ENCODE measurements around the gene EXO1.

The EXO1 gene

DNA sequence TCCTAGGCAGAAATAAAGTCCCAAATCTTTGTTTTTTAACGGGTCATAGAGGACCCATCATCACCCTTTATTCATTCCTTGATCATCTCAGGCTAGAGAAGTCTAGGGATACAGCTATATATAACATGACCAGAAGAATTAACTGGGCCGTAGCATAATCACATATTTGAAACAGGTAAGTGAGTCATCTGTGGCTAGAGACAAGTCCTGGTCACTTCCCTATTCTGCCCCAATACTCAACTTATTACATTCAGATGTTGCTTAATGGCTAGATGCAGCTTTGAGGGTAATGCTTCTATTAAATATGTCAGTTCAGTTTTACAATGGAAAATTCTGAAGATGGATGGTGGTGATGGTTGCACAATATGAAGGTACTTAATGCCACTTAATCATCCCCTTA is 47.0 kb downstream of the EXO1 start:
- no peak for DNase-seq

DNA sequence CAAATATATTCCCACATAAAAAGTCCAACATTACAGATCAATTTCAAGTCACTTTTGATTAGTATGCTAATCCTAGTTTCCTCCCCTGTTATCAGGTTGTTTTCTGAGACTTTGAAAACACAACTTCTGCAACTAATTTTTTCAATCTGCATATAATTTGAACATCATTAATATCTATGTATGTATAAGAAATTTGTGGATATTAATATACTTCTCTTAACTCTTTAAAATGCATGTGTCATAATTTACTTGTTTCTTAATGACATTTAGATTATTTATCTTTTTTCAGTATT is 48.6 kb downstream of the EXO1 start:
- DNase-seq, result no peak

DNA sequence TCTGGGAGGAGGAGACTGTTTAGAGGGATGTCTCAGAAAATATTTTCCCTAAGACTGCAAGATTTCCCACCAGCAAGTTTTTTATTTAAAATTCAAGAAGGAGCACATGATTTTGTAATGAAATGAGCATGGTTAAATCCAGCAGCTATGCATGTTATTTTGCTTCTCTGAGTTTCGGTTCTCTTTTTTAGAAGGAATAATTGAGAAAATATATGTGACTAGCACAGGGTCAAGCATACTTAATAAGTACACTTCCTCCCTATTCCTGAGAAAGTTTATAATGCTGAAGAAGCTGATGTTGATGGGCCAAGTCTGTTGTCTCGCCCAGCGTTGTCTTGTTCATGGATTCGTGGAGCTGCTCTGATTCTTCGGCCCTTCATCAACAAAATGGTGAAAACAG is 51.2 kb downstream of the EXO1 start:
- DNase-seq, result no peak

DNA sequence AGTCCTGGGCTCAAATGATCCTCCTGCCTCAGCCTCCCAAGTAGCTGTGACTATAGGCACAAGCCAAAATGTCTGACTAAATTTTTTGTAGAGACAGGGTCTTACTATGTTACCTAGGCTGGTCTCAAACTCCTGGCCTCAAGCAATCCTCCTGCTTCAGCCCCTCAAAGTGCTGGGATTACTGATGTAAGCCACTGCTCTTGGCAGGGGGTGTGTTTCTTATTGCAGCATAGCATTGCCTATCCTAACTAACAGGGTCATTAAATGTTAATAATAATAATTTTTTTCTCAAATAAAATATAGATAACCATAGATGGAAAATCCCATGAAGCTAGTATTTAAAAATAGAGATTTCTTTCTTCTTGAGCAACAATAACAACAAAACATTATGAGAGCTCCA is 52.4 kb downstream of the EXO1 start:
- no peak for DNase-seq

DNA sequence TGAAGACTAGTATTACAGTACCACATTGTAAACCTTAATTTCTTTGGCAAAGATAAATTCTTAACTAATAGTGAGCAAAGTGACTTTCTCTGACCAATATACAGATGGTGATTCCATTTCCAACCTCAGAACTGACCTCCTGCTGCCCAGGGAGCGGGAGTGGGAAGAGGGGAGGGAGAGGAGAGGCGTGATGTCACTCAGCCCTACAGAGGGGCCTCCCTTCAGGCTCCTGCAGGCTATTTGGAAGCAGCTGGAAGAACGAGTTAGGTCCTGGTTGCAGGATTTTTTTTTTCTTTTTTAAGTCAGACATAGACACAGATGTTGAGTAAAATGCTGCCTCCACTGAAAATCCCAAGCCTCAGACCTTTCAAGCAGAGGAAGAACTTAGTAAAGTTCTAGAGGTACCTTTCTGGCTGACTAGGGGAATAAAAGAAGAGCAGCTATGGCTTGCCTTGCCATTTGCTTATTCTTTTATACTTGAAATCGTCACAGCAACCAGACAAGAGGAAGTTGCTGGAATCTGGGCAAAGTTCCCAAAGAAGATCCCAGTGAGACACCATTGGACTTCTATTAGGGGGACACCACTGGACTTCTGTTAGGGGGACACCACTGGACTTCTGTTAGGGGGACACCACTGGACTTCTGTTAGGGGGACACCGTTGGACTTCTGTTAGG is 54.5 kb downstream of the EXO1 start:
- DNase-seq, result peak; percentile 39

DNA sequence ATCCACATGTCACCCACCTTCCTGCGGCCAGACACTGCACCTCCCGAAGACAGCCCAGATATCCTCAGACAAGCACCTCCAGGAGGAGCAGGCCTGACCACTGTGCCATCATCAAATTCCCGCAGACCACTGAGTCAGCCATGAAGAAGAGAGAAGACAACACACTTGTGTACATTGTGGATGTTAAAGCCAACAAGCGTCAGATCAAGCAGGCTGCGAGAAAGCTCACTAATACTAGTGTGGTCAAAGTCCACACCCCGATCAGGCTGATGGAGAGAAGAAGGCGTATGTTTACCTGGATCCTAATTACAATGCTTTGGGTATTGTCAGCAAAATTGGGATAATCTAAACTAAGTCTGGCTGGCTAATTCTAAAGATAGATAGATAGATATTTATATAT is 68.2 kb downstream of the EXO1 start:
- no peak for DNase-seq

DNA sequence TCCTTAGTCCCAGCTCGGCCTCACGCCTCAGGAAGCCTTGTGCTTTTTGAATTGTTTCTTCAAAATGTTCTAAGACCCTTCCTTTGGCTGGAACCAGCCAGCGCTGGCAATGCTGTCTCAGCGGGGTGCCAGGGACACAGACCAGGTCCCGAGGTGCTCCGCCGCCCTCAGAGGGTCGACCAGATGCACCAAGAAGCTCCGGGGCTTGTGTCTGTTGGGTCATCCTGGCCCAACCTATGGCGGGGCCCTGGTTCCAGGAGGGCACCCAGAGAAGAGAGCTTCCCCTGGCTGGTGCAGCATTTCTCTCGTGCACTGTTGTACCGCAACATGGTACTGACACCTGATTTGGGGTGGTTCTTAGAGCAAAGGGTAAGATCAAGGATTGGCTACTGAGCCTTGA is 69.5 kb downstream of the EXO1 start:
- no peak for DNase-seq

DNA sequence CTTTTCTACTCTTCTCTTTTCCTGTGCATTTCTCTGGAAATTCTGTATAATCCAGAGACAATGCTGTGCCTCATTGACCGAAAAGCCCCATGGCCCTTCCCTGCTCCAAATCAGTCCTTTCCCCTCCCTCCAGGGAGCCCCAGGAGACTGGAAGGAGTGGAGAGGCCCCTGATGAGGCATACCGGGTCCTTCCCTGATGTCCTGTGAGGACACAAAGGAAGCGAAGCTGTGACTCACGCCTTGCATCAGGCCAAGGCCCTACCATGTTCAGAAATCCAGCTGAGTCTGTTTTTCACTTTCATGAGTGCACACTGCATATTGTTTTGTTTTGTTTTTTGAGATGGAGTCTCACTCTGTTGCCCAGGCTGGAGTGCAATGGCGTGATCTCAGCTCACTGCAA is 70.9 kb downstream of the EXO1 start:
- DNase-seq, result no peak

DNA sequence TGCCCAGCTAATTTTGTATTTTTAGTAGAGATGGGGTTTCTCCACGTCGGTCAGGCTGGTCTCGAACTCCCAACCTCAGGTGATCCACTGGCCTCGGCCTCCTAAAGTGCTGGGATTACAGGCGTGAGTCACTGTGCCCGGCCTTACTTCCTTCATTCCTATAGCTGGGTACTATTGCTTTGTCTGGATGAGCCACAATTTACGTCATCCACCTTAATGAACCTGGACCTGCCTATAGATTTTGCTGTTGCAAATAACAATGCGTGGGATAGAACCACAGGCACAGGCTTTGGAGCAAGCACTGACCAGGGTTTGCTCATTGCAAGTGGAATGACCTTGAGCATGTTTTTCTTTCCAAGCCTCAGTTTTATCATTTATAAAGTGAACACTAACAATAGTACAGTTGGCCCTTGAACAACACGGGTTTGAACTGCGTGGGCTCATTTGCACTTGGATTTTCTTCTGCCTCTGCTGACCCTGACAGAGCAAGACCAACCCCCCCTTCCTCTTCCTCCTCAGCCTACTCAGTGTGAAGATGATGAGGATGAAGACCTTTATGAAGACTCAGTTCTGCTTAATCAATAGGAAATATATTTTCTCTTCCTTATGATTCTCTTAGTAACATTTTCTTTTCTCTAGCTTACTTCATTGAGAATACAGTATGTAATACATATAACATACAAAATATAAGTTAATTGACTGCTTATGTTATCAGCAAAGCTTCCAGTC is 76.2 kb downstream of the EXO1 start:
- DNase-seq, result no peak

DNA sequence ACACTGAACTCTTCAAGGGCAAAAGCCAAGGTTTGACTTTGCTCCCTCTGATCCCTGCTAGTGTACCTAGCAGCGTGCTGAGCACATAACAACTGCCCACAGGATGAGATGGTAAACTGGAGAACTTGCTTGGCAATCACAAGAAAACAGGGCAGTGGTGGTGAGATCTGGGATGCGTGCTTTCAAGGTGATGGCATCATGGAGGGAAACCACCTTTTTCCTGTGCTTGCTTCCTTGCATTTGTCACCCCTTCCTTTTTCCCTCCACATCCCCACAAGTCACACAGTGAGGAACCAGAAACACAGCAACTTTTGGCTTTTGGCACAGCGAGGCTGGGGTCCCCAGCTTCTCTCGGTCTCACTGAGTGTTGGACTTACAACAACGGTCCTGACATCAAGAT is 78.1 kb downstream of the EXO1 start:
- no peak for DNase-seq

DNA sequence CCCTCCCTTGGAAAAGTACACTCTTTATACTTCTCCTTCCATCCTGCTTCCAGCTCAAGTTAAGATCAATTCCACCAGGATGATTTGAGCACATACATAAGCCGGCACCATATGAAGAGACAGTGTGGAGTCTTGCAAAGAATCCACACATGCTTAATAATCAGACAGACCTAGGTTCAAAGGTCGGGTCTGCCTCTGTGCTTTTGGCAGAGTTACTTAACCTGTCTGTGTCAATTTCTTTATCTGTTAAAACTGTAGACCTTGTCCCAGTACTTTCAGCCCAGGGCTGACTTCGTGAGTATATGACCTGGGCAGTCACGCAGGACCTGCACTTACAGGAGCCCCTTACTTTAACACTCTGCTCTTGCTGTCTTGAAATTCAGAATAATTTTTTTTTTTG is 79.3 kb downstream of the EXO1 start:
- DNase-seq, result no peak

DNA sequence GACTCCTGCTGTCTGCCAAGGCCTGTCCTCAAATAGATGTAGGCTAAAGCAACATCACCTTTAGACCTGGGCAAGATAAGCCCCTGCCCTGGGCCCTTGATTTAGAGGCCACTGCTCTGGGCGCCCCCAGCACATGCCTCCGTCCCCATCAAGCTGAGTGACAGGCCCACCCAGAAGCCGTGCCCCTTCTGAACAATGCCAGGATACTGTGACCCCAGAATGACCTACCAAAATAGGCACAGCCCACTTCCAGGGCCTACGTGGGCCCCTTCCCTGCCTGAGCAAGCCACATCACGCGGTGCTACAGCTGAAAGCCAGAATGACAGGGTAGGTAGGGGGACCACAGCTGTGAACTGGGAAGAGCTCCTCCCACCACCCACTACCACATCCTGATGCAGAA is 84.8 kb downstream of the EXO1 start:
- DNase-seq, result peak; percentile 85

DNA sequence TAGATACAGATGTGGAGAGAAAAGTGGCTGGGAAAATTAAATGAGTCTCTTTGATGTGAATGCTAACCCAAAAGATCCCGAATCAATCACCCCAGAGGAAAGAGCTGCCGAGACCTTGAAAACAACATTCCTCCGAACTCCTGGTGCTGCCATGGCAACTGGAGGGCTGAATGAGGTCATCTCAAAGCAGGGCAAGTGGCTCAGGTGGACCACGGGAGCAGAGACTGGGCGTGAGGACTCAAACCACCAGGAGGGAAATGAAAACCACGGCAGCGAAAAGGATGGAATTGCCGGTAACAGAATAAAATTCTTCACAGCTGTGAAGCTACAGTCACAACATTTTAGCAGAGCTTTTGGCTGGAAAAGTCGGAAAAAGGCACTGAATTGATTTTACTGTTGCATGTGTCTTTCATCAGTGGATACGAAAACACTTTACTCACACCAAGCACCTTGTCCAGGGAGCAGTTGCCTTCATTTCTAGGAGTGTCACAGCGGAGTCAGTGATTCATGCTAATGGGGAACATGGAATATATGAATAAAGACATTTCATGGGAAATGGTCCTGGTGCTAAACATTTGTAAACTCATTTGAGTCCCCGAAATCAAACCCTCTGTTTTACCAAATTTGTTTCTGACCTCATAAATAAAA is 86.3 kb downstream of the EXO1 start:
- DNase-seq, result peak; percentile 90

DNA sequence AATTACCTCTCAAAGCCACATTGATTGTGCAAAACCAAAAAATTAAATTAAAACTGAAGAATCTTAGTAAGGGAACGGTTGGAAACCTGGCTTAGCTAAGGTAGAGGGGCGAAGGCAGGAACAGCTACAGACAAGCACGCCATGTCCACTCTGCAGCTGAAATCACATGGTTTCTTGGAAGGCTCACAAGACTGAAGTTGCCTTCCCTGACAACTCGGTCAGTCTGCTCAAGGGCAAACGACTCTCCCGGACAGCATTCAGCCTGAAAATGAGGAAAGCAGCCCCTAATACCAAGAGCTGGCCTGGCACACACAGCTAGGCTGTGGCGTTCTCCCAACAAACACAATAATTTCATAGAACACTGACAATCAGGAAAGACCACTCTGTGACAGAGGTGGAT is 86.9 kb downstream of the EXO1 start:
- DNase-seq, result peak; percentile 27

Measured in eye (tissue), 1 donor.